Activated T-helper 1 cell treated with anti-CD3 and anti-CD28 coated beads, Interleukin-12 subunit alpha, Interleukin-12 subunit beta, Interleukin-2, Interleukin-4 antibody, amounts not matched to agents 30 ng/mL and 10 ng/mL and 1 ng/mL, durations not matched to agents 14 hours and 24 hours and 36 hours (primary cell): Measurements from ENCODE around the gene MTERF4. TPM values are rescaled to one million over a fixed set of nuclear protein-coding genes. Genes with fewer than 3 reads are reported as not detected.
A peak's percentile ranks its signal among the peaks of the same experiment; 100 is the strongest.

Source experiments
- DNase-seq: peaks from one replicate; pipeline ENCODE4 v3.0.0; 2021; ENCODE audit warnings: low spot score
- H3K27ac Mint-ChIP-seq: one replicate; pipeline ENCODE4 v1.8.0; 2021; ENCODE audit warnings: mild to moderate bottlenecking, mixed read lengths
- H3K27me3 Mint-ChIP-seq: one replicate; pipeline ENCODE4 v1.8.0; 2022; ENCODE audit warnings: mild to moderate bottlenecking, moderate library complexity, mixed read lengths; ENCODE audit not compliant: insufficient read depth
- H3K36me3 Mint-ChIP-seq: one replicate; pipeline ENCODE4 v1.8.0; 2021; ENCODE audit warnings: low read depth, mixed read lengths
- H3K4me1 Mint-ChIP-seq: one replicate; pipeline ENCODE4 v1.8.0; 2021; ENCODE audit warnings: low read depth, mixed read lengths
- H3K4me3 Mint-ChIP-seq: one replicate; pipeline ENCODE4 v1.8.0; 2021; ENCODE audit warnings: mild to moderate bottlenecking, moderate library complexity, mixed read lengths
- H3K9me3 Mint-ChIP-seq: one replicate; pipeline ENCODE4 v1.8.0; 2021; ENCODE audit warnings: mixed read lengths
- intact Hi-C: fragments of 100-400 bp; cut with micrococcal nuclease; formaldehyde crosslinking; loops from one replicate; pipeline ENCODE4 v1.15.1; 2024
- total RNA-seq: library from RNA; stranded (reverse); gene quantifications from 2 replicates; pipeline ENCODE4 v1.2.3, GENCODE V29; 2022

Gene MTERF4
- total RNA-seq, 1 donor from 2014 or later = 43.3 TPM

- no peak overlapping the region for H3K27ac Mint-ChIP-seq
- H3K27me3 Mint-ChIP-seq = peaks cover 5% of the 10 kb centered on the region
- no peak overlapping the region for H3K4me3 Mint-ChIP-seq
- H3K9me3 Mint-ChIP-seq = no peaks in the 10 kb centered on the region
- no peaks in the 10 kb centered on the region for H3K4me1 Mint-ChIP-seq
- no peaks in the 10 kb centered on the region for H3K36me3 Mint-ChIP-seq
- DNase-seq = no peak
- intact Hi-C loops = loop anchor here (10.0 kb wide), 1 partner anchor 819 kb away; no protein-coding TSS in a partner anchor
These were observed 36.7 kb downstream of the MTERF4 start for GRCh38 chr2:241065355-241065803.

DNA sequence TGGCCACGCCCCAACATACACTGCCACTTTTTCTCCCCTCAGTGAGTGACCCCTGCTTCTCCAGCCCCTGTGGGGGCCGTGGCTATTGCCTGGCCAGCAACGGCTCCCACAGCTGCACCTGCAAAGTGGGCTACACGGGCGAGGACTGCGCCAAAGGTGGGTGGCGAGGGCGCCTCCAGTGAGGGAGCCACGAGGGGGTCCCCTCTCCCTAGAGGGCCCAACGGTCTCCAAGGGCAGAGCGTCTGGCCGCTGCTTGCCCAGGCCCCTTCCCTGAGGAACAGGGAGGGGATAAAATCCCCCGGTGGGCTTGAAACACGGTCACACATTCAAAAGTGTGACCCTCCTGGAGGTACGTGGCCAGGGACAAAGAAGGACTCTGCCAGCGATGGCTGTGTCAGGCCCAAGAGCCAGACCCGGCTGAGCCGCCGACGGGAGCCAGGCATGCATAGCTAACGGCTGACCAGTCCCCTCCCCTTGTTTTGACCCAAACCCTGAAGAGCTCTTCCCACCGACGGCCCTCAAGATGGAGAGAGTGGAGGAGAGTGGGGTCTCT lies 37.2 kb downstream of the MTERF4 start:
- H3K27ac Mint-ChIP-seq = no peak overlapping the region
- no peaks in the 10 kb centered on the region for H3K4me1 Mint-ChIP-seq
- H3K27me3 Mint-ChIP-seq = peaks cover 5% of the 10 kb centered on the region
- H3K9me3 Mint-ChIP-seq = no peaks in the 10 kb centered on the region
- DNase-seq = no peak
- no peaks in the 10 kb centered on the region for H3K36me3 Mint-ChIP-seq
- intact Hi-C loops = loop anchor here (10.0 kb wide), 1 partner anchor 820 kb away; no protein-coding TSS in a partner anchor
- no peak overlapping the region for H3K4me3 Mint-ChIP-seq

DNA sequence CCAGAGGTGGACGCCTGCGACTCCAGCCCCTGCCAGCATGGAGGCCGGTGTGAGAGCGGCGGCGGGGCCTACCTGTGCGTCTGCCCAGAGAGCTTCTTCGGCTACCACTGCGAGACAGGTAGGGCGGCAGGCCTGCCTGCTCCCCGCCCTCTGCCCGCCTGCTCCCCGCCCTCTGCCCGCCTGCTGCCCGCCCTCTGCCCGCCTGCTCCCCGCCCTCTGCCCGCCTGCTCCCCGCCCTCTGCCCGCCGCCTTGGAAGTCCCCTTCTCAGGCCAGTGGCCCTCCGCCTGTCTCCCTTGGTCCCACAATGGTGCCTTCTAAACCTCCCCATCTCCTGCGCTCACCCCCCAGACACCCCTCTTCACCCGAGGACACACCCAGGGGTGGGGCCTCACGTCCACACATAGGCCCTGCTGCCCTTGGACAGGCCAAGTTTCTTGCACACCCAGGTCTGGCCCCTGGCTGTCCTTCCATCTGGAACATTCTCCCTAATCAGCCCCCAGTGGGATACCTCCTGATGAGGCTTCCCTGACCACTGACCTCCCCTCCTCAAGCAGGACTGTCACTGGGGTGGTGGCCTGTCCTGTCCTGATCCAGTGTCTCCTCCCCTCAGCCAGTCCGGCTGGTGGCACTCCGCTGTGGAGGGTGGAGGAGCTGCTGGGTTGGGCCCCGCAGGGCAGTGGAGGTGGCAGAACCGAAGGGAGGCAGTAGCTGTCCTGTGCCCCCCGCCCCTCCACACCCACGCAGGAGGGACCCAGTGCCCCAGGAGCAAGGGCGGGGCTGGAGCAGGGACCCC lies 37.9 kb downstream of the MTERF4 start:
- Mint-ChIP-seq H3K4me1 (no peaks in the 10 kb centered on the region), H3K4me3 (no peak overlapping the region), H3K27ac (no peak overlapping the region), H3K9me3 (no peaks in the 10 kb centered on the region), H3K36me3 (no peaks in the 10 kb centered on the region), H3K27me3 (peaks cover 7% of the 10 kb centered on the region)
- intact Hi-C loops = loop anchor here (10.0 kb wide), 1 partner anchor 821 kb away; no protein-coding TSS in a partner anchor
- peak; percentile 22 for DNase-seq

DNA sequence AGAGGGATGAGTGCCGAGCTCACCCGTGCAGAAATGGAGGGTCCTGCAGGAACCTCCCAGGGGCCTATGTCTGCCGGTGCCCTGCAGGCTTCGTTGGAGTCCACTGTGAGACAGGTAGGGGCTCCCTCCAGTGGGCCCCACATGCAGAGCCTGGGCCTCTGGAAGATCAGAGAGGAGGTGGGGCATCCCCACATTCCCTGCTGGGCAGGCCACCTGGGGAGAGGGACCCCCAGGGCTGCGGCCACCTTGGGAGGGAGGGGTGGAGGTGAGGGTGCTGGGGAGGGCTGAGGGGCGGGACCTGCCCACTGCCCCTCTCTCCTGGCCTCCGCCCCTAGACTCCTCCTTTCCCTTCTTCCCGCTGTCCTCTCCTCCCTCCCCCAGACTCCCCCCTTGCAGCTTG lies 38.5 kb downstream of the MTERF4 start:
- no peaks in the 10 kb centered on the region for H3K9me3 Mint-ChIP-seq
- H3K4me1 Mint-ChIP-seq = no peaks in the 10 kb centered on the region
- H3K4me3 Mint-ChIP-seq = no peak overlapping the region
- intact Hi-C loops = loop anchor here (10.0 kb wide), 1 partner anchor 821 kb away; no protein-coding TSS in a partner anchor
- H3K36me3 Mint-ChIP-seq = no peaks in the 10 kb centered on the region
- no peak overlapping the region for H3K27ac Mint-ChIP-seq
- peaks cover 7% of the 10 kb centered on the region for H3K27me3 Mint-ChIP-seq
- no peak for DNase-seq

DNA sequence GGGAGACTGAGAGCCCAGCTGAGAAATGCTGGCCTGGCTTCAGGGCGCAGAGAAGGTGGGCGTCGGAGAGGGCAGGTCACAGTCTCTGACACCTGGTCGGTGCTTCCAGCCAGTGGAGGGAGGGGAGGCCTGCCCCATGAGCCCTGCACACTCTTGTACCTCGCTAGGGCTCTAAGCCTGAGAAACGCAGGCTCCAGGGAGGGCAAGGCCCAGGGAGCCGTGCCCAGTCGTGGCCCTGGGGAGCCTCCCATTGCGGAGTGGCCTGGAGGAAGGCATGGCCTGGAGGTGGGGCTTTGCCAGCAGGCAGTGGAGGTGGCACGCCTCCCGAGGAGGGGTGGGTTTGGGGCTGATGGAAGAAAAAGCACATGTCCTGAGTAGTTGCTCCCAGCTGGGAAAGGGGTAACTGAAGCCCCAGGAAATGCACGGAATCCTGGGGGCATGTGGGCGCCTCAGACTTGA lies 39.0 kb downstream of the MTERF4 start:
- DNase-seq = no peak
- intact Hi-C loops = loop anchor here (10.0 kb wide), 1 partner anchor 822 kb away; no protein-coding TSS in a partner anchor
- Mint-ChIP-seq H3K4me1 (no peaks in the 10 kb centered on the region), H3K36me3 (no peaks in the 10 kb centered on the region), H3K27me3 (peaks cover 7% of the 10 kb centered on the region), H3K4me3 (no peak overlapping the region), H3K9me3 (no peaks in the 10 kb centered on the region), H3K27ac (no peak overlapping the region)

DNA sequence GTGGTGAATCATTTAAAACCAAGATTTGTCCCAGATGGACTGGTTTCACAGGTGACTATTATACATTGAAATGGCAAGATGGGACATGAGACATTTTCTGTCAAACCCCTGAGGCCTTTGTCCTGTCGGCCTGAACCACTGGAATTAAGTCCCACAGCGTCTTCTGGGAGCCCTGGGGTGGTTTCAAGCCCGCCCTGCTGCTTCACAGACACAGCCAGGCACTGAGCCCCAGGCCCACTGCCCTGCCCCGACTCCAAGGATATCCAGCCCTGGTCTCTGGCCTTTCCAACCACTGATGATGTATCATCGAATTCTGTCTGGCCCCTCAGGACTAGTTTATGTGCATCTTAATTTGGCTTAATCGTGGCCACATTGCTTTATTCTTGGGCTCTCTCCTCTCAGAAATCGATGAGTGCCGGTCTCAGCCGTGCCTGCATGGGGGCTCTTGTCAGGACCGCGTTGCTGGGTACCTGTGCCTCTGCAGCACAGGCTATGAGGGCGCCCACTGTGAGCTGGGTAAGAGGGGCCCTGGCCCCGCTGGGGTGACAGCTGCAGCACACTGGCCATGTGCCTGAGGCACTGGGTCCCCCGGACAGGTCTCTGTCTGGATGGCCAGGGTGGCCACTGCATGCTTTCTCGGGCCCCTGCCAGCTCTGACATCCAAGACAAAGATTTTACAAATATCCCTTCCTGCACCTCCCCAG lies 39.5 kb downstream of the MTERF4 start:
- intact Hi-C loops = loop anchor here (10.0 kb wide), 1 partner anchor 822 kb away; no protein-coding TSS in a partner anchor
- Mint-ChIP-seq H3K27ac (no peak overlapping the region), H3K9me3 (no peaks in the 10 kb centered on the region), H3K27me3 (peaks cover 7% of the 10 kb centered on the region), H3K4me1 (no peaks in the 10 kb centered on the region), H3K4me3 (no peak overlapping the region), H3K36me3 (no peaks in the 10 kb centered on the region)
- no peak for DNase-seq

- no peaks in the 10 kb centered on the region for H3K9me3 Mint-ChIP-seq
- no peak for DNase-seq
- H3K4me3 Mint-ChIP-seq = no peak overlapping the region
- H3K27ac Mint-ChIP-seq = no peak overlapping the region
- intact Hi-C loops = loop anchor here (10.0 kb wide), 1 partner anchor 824 kb away; no protein-coding TSS in a partner anchor
- no peaks in the 10 kb centered on the region for H3K36me3 Mint-ChIP-seq
- H3K4me1 Mint-ChIP-seq = no peaks in the 10 kb centered on the region
- peaks cover 7% of the 10 kb centered on the region for H3K27me3 Mint-ChIP-seq
These were observed 40.8 kb downstream of the MTERF4 start for GRCh38 chr2:241061275-241061674.

DNA sequence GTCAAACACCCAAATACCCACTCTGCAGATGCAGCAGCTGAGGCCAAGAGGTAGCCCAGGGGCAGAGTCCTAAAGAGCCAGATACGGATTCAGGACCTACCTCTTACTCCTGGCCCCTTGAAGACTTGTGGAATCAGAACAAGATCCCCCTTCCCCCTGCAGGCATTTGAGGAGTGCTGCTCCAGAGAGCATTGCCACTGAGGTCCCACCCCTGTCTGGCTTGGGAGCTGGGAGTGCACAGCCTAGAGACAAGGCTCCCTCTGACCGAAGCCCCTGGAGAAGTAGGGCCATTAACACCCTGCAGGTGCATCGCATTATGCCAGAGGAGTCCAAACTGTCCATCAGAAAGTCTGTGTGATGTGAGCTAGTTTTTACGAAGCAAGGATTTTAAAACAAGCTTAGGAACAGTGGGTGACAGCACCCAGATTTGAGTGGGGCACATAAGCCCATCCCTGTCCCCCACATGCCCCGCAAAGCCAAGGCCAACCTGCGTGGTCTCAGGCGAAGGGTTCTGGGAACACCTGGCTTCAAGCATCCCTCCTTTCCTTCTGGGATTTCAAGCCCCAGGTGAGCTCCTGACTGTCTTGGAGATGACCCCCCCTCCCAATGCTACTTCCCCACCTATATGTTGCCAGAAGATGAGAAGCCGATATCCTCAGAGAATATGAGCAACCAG lies 48.4 kb downstream of the MTERF4 start:
- Mint-ChIP-seq H3K27me3 (no peaks in the 10 kb centered on the region), H3K27ac (no peak overlapping the region), H3K4me1 (no peaks in the 10 kb centered on the region), H3K4me3 (no peak overlapping the region), H3K36me3 (no peaks in the 10 kb centered on the region), H3K9me3 (no peaks in the 10 kb centered on the region)
- intact Hi-C loops = no loop called here
- no peak for DNase-seq

GRCh38 chr2:241052677-241053360 lies 49.3 kb downstream of the MTERF4 start:
- Mint-ChIP-seq H3K36me3 (no peaks in the 10 kb centered on the region), H3K4me1 (no peaks in the 10 kb centered on the region), H3K9me3 (no peaks in the 10 kb centered on the region), H3K27me3 (no peaks in the 10 kb centered on the region), H3K27ac (no peak overlapping the region), H3K4me3 (no peak overlapping the region)
- intact Hi-C loops = no loop called here
- no peak for DNase-seq

- Mint-ChIP-seq H3K4me3 (no peak overlapping the region), H3K9me3 (no peaks in the 10 kb centered on the region)
These were observed 50.3 kb downstream of the MTERF4 start for GRCh38 chr2:241051578-241052487.

More at GRCh38 chr2:241051578-241052487, 50.3 kb downstream of the MTERF4 start:
- intact Hi-C loops = no loop called here
- no peaks in the 10 kb centered on the region for H3K27me3 Mint-ChIP-seq
- H3K27ac Mint-ChIP-seq = no peak overlapping the region
- no peaks in the 10 kb centered on the region for H3K4me1 Mint-ChIP-seq
- no peaks in the 10 kb centered on the region for H3K36me3 Mint-ChIP-seq
- no peak for DNase-seq
